GM23338 (cell line): ENCODE measurements around the gene ADAT3. TPM values are rescaled to one million over a fixed set of nuclear protein-coding genes. Genes with fewer than 3 reads are reported as not detected.

Experiments used
- ATAC-seq: fragments of 200-7000 bp; cut with Tn5 transposase; 3 replicates; pipeline ENCODE4 v1.9.1; 2020
- DNase-seq: peaks from one replicate; pipeline ENCODE4 v3.0.0-alpha.2; 2015; ENCODE audit warnings: low spot score
- H2AFZ ChIP-seq: fragments of 200-600 bp; sonication (generic); 2 replicates; pipeline ENCODE4 v1.8.0; 2016; ENCODE audit warnings: antibody characterized with exemption, mild to moderate bottlenecking, moderate library complexity
- H3F3A ChIP-seq: fragments of 200-600 bp; sonication (generic); replicated peaks from 2 replicates; pipeline ENCODE4 v1.8.0; 2017; ENCODE audit warnings: antibody characterized with exemption, mixed run types, low read depth
- H3K27ac ChIP-seq: fragments of 200-600 bp; sonication (generic); 2 replicates; pipeline ENCODE4 v1.6.1; 2016; ENCODE audit warnings: low read depth
- H3K27me3 ChIP-seq: fragments of 200-600 bp; sonication (generic); 2 replicates; pipeline ENCODE4 v1.8.0; 2016; ENCODE audit warnings: mild to moderate bottlenecking, mixed run types, moderate library complexity; ENCODE audit not compliant: insufficient read depth
- H3K36me3 ChIP-seq: fragments of 200-600 bp; sonication (generic); 2 replicates; pipeline ENCODE4 v1.8.0; 2016; ENCODE audit warnings: mild to moderate bottlenecking; ENCODE audit not compliant: insufficient read depth
- H3K4me1 ChIP-seq: fragments of 200-600 bp; sonication (generic); 2 replicates; pipeline ENCODE4 v1.8.0; 2016; ENCODE audit warnings: mild to moderate bottlenecking, moderate library complexity; ENCODE audit not compliant: insufficient read depth
- H3K4me2 ChIP-seq: fragments of 200-600 bp; sonication (generic); 2 replicates; pipeline ENCODE4 v1.7.1; 2017; ENCODE audit warnings: mixed run types
- H3K4me3 ChIP-seq: fragments of 200-600 bp; sonication (generic); 2 replicates; pipeline ENCODE4 v1.6.1; 2016; ENCODE audit warnings: mixed run types
- H3K79me2 ChIP-seq: fragments of 200-600 bp; sonication (generic); replicated peaks from 2 replicates; pipeline ENCODE4 v1.8.0; 2017; ENCODE audit warnings: mild to moderate bottlenecking; ENCODE audit not compliant: insufficient read depth
- H3K9me2 ChIP-seq: fragments of 200-600 bp; sonication (generic); 2 replicates; pipeline ENCODE4 v1.8.0; 2017; ENCODE audit not compliant: insufficient read depth
- H4K20me1 ChIP-seq: fragments of 200-600 bp; sonication (generic); replicated peaks from 2 replicates; pipeline ENCODE4 v1.8.0; 2017; ENCODE audit warnings: mild to moderate bottlenecking; ENCODE audit not compliant: insufficient read depth
- H3K27ac Mint-ChIP-seq: 2 replicates; pipeline ENCODE4 v1.8.0; 2020; ENCODE audit warnings: inconsistent platforms, mild to moderate bottlenecking, moderate library complexity, mixed read lengths
- H3K27me3 Mint-ChIP-seq: 3 replicates; pipeline ENCODE4 v1.8.0; 2022; ENCODE audit warnings: low read depth, mild to moderate bottlenecking, moderate library complexity, mixed read lengths, inconsistent platforms; ENCODE audit not compliant: insufficient read depth, poor library complexity
- H3K36me3 Mint-ChIP-seq: 3 replicates; pipeline ENCODE4 v1.8.0; 2021; ENCODE audit warnings: low read depth, mild to moderate bottlenecking, inconsistent platforms, moderate library complexity, mixed read lengths
- H3K4me1 Mint-ChIP-seq: 3 replicates; pipeline ENCODE4 v1.8.0; 2020; ENCODE audit warnings: mild to moderate bottlenecking, inconsistent platforms, mixed read lengths
- H3K4me3 Mint-ChIP-seq: 3 replicates; pipeline ENCODE4 v1.8.0; 2021; ENCODE audit warnings: moderate library complexity, mild to moderate bottlenecking, inconsistent platforms, mixed read lengths
- H3K9me3 Mint-ChIP-seq: 3 replicates; pipeline ENCODE4 v1.8.0; 2020; ENCODE audit warnings: moderate library complexity, mild to moderate bottlenecking, inconsistent platforms, mixed read lengths
- EZH2phosphoT487 ChIP-seq: fragments of 200-600 bp; sonication (generic); IDR thresholded peaks from one replicate; pipeline ENCODE4 v1.8.1; 2018; ENCODE audit warnings: antibody characterized with exemption; ENCODE audit not compliant: unreplicated experiment
- JUNB ChIP-seq: IDR thresholded peaks from one replicate; pipeline ENCODE4 v1.6.1; 2016; ENCODE audit warnings: antibody characterized with exemption; ENCODE audit not compliant: unreplicated experiment
- NANOG ChIP-seq: IDR thresholded peaks from 2 replicates; pipeline ENCODE4 v1.6.1; 2016; ENCODE audit warnings: antibody characterized with exemption, borderline replicate concordance
- POLR2AphosphoS5 ChIP-seq: IDR thresholded peaks from 2 replicates; pipeline ENCODE4 v1.6.1; 2016; ENCODE audit warnings: antibody characterized with exemption, low read depth
- polyA plus RNA-seq: library from polyadenylated mRNA; unstranded; fragments of >200 nt; fragmentation: Nextera tagmentation; extraction: Ambion mirVana; gene quantifications from 2 replicates; pipeline ENCODE4 v1.2.1, GENCODE V29; 2016
- total RNA-seq: library from RNA; depleted of rRNA; stranded (reverse); fragments of >200 nt; shearing (Covaris generic); gene quantifications from 2 replicates; pipeline ENCODE4 v1.2.3, GENCODE V29; 2014
- TF ChIP-seq, protein P1 (sequence below): IDR thresholded peaks from 2 replicates; pipeline ENCODE4 v1.6.1; 2016; ENCODE audit warnings: antibody characterized with exemption
- TF ChIP-seq, protein P2 (sequence below): fragments of 250-450 bp; sonication (Bioruptor Pico); IDR thresholded peaks from 2 replicates; pipeline ENCODE4 v1.5.0; 2020; ENCODE audit warnings: mild to moderate bottlenecking, moderate library complexity
- TF ChIP-seq, protein P3 (sequence below): IDR thresholded peaks from one replicate; pipeline ENCODE4 v1.6.1; 2018; ENCODE audit warnings: antibody characterized with exemption; ENCODE audit not compliant: unreplicated experiment

Gene ADAT3
- total and polyA plus RNA-seq, 2 experiments from 2014 or later: 7.9 to 12.4 TPM

DNA sequence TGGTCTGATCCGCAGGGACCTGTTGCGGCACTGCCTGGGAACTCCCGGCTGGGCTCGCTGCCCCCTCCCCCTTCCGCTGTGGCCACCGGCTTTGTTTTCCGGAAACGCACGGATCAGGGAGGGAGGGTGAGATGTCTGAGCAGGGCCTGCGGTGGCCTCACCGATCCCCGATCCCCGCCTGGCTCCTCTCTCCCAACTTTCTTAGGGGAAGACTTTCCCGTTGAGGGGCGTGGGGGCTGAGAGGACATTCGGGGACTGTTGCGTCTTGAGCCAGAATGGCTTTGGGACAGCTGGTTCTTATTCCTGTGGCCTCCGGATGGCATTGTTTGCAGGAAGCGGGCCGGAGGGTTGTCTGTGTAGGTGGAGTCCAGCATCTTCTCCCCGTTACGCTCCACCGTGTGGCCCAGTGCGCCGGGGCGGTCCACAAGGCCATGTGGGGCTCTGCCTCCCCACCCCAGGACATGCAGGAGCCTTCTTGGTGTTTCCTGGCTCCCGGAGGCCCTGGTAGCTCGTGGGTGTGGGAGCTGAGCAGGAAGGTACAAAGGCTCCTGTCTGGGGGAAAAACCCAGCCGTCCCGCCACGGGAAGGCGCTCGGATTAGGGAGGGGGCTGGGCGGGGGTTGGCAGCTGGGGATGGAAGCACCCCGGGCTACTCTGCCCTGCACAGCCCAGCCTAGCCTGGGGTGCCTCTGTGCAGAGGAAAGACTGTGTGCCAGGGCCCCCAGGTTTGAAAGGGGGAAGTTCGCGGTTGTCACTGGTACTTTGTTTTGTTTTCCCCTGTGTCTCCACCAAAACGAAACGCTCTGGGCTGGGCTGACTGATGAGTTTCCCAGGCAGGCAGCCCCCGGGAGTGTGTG, 37.1 kb downstream of the ADAT3 start:
- H3K4me3 ChIP-seq: peak overlapping the region; percentile 90
- no peaks in the 10 kb centered on the region for H3K36me3 ChIP-seq
- peak overlapping the region; percentile 88 for H3K27ac ChIP-seq
- H3K9me3 Mint-ChIP-seq: no peaks in the 10 kb centered on the region
- TF ChIP-seq POLR2AphosphoS5: peak; percentile 41
- TF ChIP-seq, protein P1, sequence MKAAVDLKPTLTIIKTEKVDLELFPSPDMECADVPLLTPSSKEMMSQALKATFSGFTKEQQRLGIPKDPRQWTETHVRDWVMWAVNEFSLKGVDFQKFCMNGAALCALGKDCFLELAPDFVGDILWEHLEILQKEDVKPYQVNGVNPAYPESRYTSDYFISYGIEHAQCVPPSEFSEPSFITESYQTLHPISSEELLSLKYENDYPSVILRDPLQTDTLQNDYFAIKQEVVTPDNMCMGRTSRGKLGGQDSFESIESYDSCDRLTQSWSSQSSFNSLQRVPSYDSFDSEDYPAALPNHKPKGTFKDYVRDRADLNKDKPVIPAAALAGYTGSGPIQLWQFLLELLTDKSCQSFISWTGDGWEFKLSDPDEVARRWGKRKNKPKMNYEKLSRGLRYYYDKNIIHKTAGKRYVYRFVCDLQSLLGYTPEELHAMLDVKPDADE: peak; percentile 67
- no peak for TF ChIP-seq NANOG
- no peak for TF ChIP-seq JUNB
- TF ChIP-seq, protein P2, sequence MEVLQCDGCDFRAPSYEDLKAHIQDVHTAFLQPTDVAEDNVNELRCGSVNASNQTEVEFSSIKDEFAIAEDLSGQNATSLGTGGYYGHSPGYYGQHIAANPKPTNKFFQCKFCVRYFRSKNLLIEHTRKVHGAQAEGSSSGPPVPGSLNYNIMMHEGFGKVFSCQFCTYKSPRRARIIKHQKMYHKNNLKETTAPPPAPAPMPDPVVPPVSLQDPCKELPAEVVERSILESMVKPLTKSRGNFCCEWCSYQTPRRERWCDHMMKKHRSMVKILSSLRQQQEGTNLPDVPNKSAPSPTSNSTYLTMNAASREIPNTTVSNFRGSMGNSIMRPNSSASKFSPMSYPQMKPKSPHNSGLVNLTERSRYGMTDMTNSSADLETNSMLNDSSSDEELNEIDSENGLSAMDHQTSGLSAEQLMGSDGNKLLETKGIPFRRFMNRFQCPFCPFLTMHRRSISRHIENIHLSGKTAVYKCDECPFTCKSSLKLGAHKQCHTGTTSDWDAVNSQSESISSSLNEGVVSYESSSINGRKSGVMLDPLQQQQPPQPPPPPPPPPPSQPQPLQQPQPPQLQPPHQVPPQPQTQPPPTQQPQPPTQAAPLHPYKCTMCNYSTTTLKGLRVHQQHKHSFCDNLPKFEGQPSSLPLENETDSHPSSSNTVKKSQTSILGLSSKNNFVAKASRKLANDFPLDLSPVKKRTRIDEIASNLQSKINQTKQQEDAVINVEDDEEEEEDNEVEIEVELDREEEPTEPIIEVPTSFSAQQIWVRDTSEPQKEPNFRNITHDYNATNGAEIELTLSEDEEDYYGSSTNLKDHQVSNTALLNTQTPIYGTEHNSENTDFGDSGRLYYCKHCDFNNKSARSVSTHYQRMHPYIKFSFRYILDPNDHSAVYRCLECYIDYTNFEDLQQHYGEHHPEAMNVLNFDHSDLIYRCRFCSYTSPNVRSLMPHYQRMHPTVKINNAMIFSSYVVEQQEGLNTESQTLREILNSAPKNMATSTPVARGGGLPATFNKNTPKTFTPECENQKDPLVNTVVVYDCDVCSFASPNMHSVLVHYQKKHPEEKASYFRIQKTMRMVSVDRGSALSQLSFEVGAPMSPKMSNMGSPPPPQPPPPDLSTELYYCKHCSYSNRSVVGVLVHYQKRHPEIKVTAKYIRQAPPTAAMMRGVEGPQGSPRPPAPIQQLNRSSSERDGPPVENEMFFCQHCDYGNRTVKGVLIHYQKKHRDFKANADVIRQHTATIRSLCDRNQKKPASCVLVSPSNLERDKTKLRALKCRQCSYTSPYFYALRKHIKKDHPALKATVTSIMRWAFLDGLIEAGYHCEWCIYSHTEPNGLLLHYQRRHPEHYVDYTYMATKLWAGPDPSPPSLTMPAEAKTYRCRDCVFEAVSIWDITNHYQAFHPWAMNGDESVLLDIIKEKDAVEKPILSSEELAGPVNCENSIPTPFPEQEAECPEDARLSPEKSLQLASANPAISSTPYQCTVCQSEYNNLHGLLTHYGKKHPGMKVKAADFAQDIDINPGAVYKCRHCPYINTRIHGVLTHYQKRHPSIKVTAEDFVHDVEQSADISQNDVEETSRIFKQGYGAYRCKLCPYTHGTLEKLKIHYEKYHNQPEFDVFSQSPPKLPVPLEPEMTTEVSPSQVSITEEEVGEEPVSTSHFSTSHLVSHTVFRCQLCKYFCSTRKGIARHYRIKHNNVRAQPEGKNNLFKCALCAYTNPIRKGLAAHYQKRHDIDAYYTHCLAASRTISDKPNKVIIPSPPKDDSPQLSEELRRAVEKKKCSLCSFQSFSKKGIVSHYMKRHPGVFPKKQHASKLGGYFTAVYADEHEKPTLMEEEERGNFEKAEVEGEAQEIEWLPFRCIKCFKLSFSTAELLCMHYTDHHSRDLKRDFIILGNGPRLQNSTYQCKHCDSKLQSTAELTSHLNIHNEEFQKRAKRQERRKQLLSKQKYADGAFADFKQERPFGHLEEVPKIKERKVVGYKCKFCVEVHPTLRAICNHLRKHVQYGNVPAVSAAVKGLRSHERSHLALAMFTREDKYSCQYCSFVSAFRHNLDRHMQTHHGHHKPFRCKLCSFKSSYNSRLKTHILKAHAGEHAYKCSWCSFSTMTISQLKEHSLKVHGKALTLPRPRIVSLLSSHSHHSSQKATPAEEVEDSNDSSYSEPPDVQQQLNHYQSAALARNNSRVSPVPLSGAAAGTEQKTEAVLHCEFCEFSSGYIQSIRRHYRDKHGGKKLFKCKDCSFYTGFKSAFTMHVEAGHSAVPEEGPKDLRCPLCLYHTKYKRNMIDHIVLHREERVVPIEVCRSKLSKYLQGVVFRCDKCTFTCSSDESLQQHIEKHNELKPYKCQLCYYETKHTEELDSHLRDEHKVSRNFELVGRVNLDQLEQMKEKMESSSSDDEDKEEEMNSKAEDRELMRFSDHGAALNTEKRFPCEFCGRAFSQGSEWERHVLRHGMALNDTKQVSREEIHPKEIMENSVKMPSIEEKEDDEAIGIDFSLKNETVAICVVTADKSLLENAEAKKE (CRISPR knock-in tag): no peak
- TF ChIP-seq, protein P3, sequence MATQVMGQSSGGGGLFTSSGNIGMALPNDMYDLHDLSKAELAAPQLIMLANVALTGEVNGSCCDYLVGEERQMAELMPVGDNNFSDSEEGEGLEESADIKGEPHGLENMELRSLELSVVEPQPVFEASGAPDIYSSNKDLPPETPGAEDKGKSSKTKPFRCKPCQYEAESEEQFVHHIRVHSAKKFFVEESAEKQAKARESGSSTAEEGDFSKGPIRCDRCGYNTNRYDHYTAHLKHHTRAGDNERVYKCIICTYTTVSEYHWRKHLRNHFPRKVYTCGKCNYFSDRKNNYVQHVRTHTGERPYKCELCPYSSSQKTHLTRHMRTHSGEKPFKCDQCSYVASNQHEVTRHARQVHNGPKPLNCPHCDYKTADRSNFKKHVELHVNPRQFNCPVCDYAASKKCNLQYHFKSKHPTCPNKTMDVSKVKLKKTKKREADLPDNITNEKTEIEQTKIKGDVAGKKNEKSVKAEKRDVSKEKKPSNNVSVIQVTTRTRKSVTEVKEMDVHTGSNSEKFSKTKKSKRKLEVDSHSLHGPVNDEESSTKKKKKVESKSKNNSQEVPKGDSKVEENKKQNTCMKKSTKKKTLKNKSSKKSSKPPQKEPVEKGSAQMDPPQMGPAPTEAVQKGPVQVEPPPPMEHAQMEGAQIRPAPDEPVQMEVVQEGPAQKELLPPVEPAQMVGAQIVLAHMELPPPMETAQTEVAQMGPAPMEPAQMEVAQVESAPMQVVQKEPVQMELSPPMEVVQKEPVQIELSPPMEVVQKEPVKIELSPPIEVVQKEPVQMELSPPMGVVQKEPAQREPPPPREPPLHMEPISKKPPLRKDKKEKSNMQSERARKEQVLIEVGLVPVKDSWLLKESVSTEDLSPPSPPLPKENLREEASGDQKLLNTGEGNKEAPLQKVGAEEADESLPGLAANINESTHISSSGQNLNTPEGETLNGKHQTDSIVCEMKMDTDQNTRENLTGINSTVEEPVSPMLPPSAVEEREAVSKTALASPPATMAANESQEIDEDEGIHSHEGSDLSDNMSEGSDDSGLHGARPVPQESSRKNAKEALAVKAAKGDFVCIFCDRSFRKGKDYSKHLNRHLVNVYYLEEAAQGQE: no peak
- TF ChIP-seq EZH2phosphoT487: no peak
- H3K4me3 Mint-ChIP-seq: peak overlapping the region; percentile 95
- H3K36me3 Mint-ChIP-seq: no peaks in the 10 kb centered on the region; the same call in 1 of the 3 replicates
- peak overlapping the region; percentile 69; the same call in 1 of the 2 replicates for H2AFZ ChIP-seq
- DNase-seq (peak; percentile 93), ATAC-seq (peak; percentile 74)
- peaks cover 20% of the 10 kb centered on the region for H3K4me1 Mint-ChIP-seq
- H3K9me2 ChIP-seq: no peaks in the 10 kb centered on the region
- peak overlapping the region; percentile 95 for H3K27ac Mint-ChIP-seq
- H3K27me3 ChIP-seq: no peaks in the 10 kb centered on the region
- peaks cover 10% of the 10 kb centered on the region for H3F3A ChIP-seq
- peak overlapping the region; percentile 92 for H3K4me2 ChIP-seq
- H3K79me2 ChIP-seq: peaks cover 56% of the 10 kb centered on the region
- H3K4me1 ChIP-seq: peaks cover 18% of the 10 kb centered on the region
- H3K27me3 Mint-ChIP-seq: peaks cover 20% of the 10 kb centered on the region
- peaks cover 23% of the 10 kb centered on the region for H4K20me1 ChIP-seq
